Skeletal muscle tissue (tissue), 4 donors: ENCODE results near the gene ENO3. TPM values are rescaled to one million over a fixed set of nuclear protein-coding genes. Genes with fewer than 3 reads are reported as not detected.

ENCODE experiments used
- H3K27ac ChIP-seq: one replicate; pipeline ENCODE4 v1.7.0; 2013; ENCODE audit warnings: mild to moderate bottlenecking, low read depth, low read length, inconsistent platforms
- H3K27me3 ChIP-seq, 3 donors: one replicate each; pipeline ENCODE4 v1.7.0; 2013; ENCODE audit warnings: low read length in 3 of 3; ENCODE audit not compliant: control insufficient read depth in 3 of 3, insufficient read depth in 3 of 3
- H3K36me3 ChIP-seq, 3 donors: one replicate each; pipeline ENCODE4 v1.7.0; 2013; ENCODE audit warnings: low read length in 3 of 3; ENCODE audit not compliant: control insufficient read depth in 3 of 3, insufficient read depth in 3 of 3
- H3K4me1 ChIP-seq, 3 donors: one replicate each; pipeline ENCODE4 v1.7.0; 2013; ENCODE audit warnings: low read length in 3 of 3, mild to moderate bottlenecking in 3 of 3; ENCODE audit not compliant: control insufficient read depth in 3 of 3, insufficient read depth in 3 of 3
- H3K4me3 ChIP-seq, 3 donors: one replicate each; pipeline ENCODE4 v1.7.0; 2013; ENCODE audit warnings: low read length in 3 of 3
- H3K9ac ChIP-seq, 3 donors: one replicate each; pipeline ENCODE4 v1.7.0; 2013; ENCODE audit warnings: low read length in 3 of 3, mild to moderate bottlenecking in 3 of 3, moderate library complexity in 2 of 3, low read depth in 1 of 3
- H3K9me3 ChIP-seq, 3 donors: one replicate each; pipeline ENCODE4 v1.7.0; 2013; ENCODE audit warnings: low read length in 3 of 3; ENCODE audit not compliant: control insufficient read depth in 3 of 3
- total RNA-seq: library from RNA; depleted of rRNA; stranded (reverse); fragments of >200 nt; gene quantifications from one replicate; pipeline ENCODE4 v1.2.3, GENCODE V29; 2014
- donor health status: Osteomylitis.

The ENO3 gene
- total RNA-seq, 1 donor from 2014 or later = 2,880 TPM

DNA sequence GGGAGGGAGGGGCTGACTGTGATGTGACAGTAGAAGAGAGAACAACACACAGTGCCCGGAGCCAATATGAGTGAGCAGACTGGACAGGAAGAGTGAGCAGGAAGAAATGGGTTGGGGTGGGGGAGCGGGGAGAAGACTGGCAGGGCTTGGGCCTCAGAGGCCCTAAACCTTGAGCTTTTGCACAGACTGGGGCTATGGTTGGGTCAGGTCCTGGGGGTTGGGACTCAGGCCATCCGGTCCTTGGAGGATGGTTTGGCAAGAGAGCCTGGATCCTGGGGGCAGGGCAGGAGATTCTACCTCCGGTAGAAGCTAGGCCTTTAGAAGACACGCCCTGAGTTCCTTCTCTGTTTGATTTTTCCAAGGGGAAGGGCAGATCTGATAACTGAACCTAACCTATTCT, 35.5 kb downstream of the ENO3 start:
- Histone ChIP-seq H3K36me3 (peaks cover 15 to 32% (median 18%) of the 10 kb centered on the region in 3 donors), H3K9me3 (no peaks in the 10 kb centered on the region), H3K4me3 (peak overlapping the region; percentile 79 to 89 (median 87)), H3K27ac (peak overlapping the region; percentile 96), H3K4me1 (peaks cover 25 to 32% (median 29%) of the 10 kb centered on the region in 3 donors), H3K27me3 (no peaks in the 10 kb centered on the region), H3K9ac (peak overlapping the region; percentile 93 to 97 (median 94))

- Histone ChIP-seq H3K4me1 (peaks cover 25 to 32% (median 29%) of the 10 kb centered on the region in 3 donors), H3K27ac (peak within 1 kb of the TSS; percentile 96), H3K36me3 (peaks cover 12 to 25% (median 15%) of the 10 kb centered on the region in 3 donors), H3K9me3 (no peaks in the 10 kb centered on the region), H3K27me3 (no peaks in the 10 kb centered on the region), H3K9ac (peak within 1 kb of the TSS; percentile 93 to 97 (median 94)), H3K4me3 (peak within 1 kb of the TSS; percentile 79 to 89 (median 87))
Observed at GRCh38 chr17:4986951-4987766, 36.2 kb downstream of the ENO3 start, which contains the start of gene CAMTA2. Gene CAMTA2, minus strand, starts transcription at chr17:4987675. Its CDS starts 1,453 bp downstream, at chr17:4986222.

- H3K9me3 ChIP-seq = no peaks in the 10 kb centered on the region
- H3K27ac ChIP-seq = peak overlapping the region; percentile 96
- peak overlapping the region; percentile 93 to 97 (median 94) for H3K9ac ChIP-seq
- peak overlapping the region; percentile 79 to 89 (median 87) for H3K4me3 ChIP-seq
- peaks cover 3 to 17% (median 7%) of the 10 kb centered on the region in 3 donors for H3K36me3 ChIP-seq
- H3K4me1 ChIP-seq = peaks cover 25 to 32% (median 29%) of the 10 kb centered on the region in 3 donors
- H3K27me3 ChIP-seq = no peaks in the 10 kb centered on the region
Observed at GRCh38 chr17:4987767-4988567, 37.0 kb downstream of the ENO3 start.

GRCh38 chr17:4994081-4994595, 43.2 kb downstream of the ENO3 start:
- Histone ChIP-seq H3K36me3 (peaks cover 0 to 4% (median 3%) of the 10 kb centered on the region in 3 donors), H3K4me1 (peaks cover 14 to 16% (median 15%) of the 10 kb centered on the region in 3 donors), H3K27ac (no peak overlapping the region), H3K4me3 (no peak overlapping the region), H3K27me3 (no peaks in the 10 kb centered on the region), H3K9me3 (no peaks in the 10 kb centered on the region), H3K9ac (no peak overlapping the region)

DNA sequence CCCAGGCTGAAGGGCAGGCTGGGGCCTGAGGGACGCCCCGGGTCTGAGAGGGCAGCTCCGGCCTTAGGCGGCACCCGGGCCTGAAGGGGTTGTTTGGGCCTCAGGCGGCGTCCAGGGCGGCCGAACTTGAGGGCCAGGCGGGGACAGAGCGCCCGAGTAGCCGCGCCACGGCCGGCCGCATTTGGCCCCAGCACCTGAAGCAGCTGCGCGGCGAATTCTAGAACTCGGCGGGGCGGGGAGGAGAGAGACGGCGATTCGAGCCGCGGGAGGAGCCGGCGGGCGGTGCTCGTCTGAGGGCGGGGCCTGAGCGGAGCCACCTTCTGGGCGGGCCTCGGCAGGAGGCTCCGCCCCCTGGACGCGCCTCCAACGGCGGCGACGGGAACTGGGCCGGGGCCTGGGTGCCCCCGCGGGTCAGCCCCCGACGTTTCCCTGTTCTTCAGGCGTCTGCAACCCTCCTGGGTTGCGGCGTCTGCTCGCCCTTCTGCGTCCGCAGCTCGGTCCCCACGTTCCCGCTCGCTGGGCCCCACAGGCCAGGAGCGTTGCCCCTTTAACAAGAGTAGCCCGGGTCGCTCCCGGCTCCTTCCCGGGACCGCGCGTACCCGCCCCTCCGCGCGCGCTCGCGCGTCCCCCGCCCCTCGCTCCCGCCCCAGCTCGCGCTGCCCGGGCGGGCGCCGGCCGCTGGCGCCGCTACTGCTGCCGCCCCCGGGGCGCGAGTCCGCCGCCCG, 46.5 kb downstream of the ENO3 start, which contains the start of the genes INCA1 and KIF1C:
Gene INCA1 (minus strand): TSS at position 221 of the 725 bp plus-strand sequence. CDS start 3,085 bp downstream, outside the sequence.
Gene KIF1C (plus strand): TSS at position 649 of the 725 bp plus-strand sequence. CDS start 2,297 bp downstream, outside the sequence.
- H3K27me3 ChIP-seq = no peaks in the 10 kb centered on the region
- no peaks in the 10 kb centered on the region for H3K9me3 ChIP-seq
- H3K36me3 ChIP-seq = peaks cover 15 to 20% (median 15%) of the 10 kb centered on the region in 3 donors
- peak within 1 kb of the TSS; percentile 96 to 99 (median 99) for H3K9ac ChIP-seq
- H3K4me3 ChIP-seq = peak within 1 kb of the TSS; percentile 92 to 99 (median 96)
- H3K27ac ChIP-seq = peak within 1 kb of the TSS; percentile 99
- peaks cover 47 to 48% (median 47%) of the 10 kb centered on the region in 3 donors for H3K4me1 ChIP-seq

DNA sequence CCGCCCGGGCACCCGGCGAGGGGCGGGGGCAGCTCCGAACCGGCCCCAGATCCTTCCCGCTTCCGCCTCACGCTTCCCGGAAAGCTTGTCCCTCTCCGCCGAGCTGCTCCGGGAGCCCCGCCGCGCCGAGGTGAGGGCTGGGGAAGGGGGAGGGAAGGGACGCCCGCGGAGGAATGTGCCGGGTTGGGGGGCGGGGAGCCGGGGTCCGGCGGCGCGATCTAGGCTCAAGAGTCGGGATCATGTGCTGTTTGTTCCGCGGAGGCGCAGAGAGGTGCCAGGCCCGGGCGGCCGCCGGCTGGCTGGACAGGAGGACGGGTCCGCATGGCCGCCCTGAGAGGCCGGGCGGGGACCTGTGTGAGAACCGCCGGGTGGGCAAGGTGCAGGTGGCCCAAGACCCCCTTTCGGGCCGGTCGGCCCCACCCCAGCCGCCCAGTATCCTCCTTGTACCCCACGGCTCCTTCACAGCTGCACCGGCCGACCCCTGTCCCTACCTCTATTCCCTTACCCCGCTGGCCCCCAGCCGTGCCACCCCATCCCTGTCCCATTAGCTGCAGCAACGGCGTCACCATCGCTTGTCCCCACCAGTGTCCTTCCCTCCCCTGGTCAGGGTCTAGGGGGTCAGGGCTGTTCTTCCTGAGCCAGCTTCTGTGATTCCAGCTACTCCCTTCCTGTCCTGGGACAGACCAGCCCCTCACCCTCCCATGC, 47.3 kb downstream of the ENO3 start:
- peaks cover 19 to 25% (median 20%) of the 10 kb centered on the region in 3 donors for H3K36me3 ChIP-seq
- H3K4me1 ChIP-seq = peaks cover 48 to 55% (median 54%) of the 10 kb centered on the region in 3 donors
- peak overlapping the region; percentile 96 to 99 (median 99) for H3K9ac ChIP-seq
- H3K27ac ChIP-seq = peak overlapping the region; percentile 99
- no peaks in the 10 kb centered on the region for H3K9me3 ChIP-seq
- H3K27me3 ChIP-seq = no peaks in the 10 kb centered on the region
- H3K4me3 ChIP-seq = peak overlapping the region; percentile 92 to 99 (median 96)

GRCh38 chr17:4998732-4999429, 48.0 kb downstream of the ENO3 start:
- Histone ChIP-seq H3K4me1 (peaks cover 50 to 62% (median 61%) of the 10 kb centered on the region in 3 donors), H3K36me3 (peaks cover 25 to 32% (median 26%) of the 10 kb centered on the region in 3 donors), H3K4me3 (peak overlapping the region; percentile 92 to 99 (median 96)), H3K9ac (peak overlapping the region; percentile 96 to 99 (median 99)), H3K9me3 (no peaks in the 10 kb centered on the region), H3K27ac (peak overlapping the region; percentile 99), H3K27me3 (no peaks in the 10 kb centered on the region)

DNA sequence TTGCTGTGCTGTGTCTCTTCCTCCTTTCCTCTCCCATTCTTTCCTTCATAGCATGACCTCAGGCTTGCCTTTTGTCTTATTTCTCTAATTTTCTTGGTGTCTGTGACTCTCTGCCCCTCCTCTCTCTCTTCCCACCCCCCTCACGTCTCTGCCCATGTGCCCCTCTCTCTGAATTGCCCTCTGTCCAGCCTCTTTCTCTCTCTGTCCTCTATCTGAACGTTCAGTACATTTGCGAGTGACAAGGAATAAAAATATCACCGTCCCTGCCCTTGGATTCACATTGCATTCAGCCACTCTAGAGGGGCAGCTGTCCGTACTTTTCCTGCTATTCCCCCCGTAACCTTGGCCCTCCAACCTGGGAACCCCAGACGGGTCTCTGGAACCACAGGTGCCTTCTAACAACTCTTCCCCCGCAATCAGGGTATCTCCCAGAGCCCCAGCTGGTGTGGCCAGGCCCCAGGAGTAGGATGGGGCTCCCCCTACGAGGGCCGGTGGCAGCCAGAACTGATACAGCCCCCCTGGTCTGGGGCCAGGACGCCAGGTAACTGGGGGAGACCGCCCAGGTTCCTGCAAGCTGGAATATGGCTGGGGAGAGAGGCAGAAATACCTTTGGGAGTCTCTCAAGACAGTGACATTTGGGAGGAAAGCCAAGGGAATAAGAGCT, 48.6 kb downstream of the ENO3 start:
- H3K36me3 ChIP-seq = peaks cover 32 to 39% (median 33%) of the 10 kb centered on the region in 3 donors
- peak overlapping the region; percentile 99 for H3K27ac ChIP-seq
- peaks cover 50 to 68% (median 61%) of the 10 kb centered on the region in 3 donors for H3K4me1 ChIP-seq
- H3K9ac ChIP-seq = peak overlapping the region; percentile 96 to 99 (median 99)
- H3K9me3 ChIP-seq = no peaks in the 10 kb centered on the region
- peak overlapping the region; percentile 92 to 99 (median 96) for H3K4me3 ChIP-seq
- H3K27me3 ChIP-seq = no peaks in the 10 kb centered on the region
